HL-60/S4 treated with phorbol 12-myristate 13-acetate at 8.2 ng/mL for 4 days and 3 days (cell line): Measurements from ENCODE around the gene DCDC2C.
"Not testable (repeated sequence)": the region's sequence is repeated elsewhere in the genome, so short reads cannot be mapped to it uniquely, and the experiment has no call there.

Source experiments
- in situ Hi-C: fragments of 300-500 bp; cut with MboI; formaldehyde crosslinking; loops from 2 replicates; pipeline ENCODE4 v1.15.0; 2022; ENCODE audit warnings: low sequenced_read_pairs

Gene DCDC2C

DNA sequence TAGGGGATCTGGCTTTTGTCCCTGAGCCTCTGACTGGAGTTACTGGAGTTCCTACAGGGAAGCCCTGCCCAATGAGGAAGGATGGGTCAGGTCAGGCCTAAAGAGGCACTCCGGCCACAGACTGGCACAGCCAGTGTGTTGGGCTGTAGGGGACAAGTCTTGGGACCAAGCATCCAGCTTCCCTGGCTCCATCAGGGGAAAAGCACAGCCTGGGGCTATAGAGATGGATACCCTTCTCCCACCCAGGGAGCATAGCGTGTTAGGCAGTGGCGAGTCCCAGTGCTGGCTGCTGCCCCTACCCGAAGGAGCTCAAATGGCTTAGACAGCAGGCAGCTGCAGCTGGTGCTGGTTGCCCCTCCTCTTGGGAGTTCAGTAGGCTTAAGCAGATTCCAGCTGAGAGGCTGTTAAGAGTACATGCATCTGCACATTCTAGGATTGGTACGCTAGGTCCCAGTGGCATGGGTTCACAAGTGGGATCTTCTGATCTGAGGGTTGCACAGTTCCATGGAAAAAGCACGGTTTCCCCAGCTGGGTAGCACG is 111.4 kb downstream of the DCDC2C start:
- in situ Hi-C loops = no loop called here

DNA sequence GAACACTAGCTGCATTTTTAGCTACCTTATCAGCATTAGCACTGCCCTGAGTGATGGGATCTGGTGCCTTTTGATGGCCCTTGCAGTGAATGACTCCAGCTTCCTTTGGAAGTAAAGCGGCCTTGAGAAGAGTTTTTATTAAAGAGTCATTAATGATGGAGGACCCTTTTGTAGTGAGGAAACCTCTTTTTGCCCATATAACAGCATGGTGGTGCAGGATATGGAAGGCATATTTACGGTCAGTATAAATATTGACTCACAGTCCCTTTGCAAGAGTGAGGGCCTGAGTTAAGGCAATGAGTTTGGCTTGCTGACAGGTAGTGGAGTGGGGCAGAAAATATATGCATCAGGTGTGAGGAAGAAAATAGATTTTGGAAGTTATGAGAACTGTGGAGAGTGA is 113.8 kb downstream of the DCDC2C start:
- in situ Hi-C loops = not testable (repeated sequence)

DNA sequence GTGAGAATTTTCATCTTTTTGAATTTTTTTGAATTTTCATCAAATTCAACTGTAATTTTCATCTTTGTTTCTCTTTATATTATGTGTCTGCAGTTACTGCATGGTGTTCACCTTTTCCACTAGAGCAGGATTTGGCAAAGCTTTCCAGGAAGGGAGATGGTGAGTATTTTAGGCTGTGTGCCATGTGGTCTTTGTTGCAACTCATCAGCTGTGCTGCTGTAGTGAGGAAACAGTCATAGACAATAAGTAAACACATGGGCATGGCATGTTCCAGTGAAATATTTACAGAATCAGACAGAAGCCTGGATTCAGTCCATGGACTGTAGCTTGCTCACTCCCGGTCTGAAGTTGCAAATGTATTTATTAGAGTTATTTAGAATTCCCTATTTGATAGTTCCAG is 120.4 kb downstream of the DCDC2C start:
- in situ Hi-C loops = no loop called here

DNA sequence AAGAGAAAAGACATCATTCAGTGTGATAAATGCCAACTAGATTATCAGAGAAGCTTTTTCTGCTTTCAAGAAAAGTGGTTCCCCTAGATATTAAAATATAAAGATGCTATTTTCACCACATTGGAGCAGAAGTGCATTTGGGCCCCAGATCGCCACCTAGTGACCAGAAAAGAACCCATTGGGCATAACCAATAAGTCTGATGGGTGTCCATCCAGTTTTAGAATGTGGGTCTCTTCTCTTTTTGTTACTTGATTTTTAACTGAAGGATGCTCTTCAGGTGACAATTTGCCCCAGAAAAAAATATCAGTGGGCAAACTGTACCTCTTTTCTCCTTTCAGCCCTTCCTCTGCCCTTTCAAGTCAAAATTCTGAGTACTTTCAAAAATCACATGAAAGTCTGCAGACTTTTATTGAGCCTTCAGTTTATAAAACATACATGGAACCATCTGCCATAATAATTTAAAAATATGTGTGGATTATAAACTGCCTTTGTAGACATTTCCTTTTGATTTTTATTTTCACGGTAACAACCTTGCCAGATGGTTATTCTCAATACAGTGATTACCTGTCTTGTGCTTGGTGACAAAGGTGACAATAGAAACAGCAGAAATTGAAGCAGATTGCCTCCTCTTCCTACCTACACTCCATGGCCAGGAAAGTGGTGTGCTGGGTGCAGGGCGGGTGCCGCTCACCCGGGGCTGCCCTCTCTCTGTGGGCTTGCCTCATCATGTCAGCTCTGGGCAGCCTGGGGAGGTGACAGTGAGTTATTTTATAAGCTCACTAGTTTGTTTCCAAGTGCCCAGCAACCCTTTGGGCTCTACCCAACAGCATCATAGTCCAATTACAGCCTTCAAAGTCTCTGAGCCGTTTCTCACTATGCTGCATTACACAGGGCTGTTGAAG is 124.5 kb downstream of the DCDC2C start:
- in situ Hi-C loops = no loop called here

DNA sequence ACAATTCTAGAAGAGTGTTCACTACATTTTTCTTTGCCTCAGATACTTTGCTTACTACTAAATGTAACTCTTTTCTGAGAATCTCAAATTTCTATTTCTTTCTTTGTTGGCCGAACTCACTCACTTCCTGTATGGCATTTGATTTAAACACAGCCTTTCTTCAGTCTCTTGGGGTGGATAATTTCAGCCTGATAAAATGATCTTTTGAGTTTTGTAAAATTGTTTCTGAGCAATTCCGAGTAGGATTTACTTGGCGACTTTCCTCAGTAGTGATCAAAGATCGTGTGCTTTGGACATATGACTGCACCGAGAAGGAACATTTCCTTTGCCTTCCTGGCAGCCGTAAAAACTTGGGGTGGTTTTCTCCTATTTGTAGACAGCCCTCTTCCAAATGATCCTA is 127.4 kb downstream of the DCDC2C start:
- in situ Hi-C loops = no loop called here

DNA sequence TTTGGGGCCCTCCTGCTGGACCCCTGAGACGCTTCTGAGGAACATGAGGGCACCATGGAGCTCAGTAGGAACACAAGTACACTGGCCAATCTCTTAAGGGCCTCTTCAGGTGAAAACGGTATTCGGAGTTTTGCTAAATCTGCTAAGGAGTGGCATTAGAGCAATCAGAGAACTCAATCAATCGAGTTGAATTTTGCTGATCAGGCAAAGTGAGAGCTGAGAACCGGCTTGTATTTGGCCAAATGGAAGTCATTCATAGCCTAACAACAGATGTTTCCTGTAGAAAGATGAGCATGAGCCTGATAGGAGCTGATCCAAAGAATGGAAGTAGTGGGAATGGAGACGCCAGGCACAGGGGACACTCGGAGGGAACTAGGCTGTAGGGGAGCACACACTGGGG is 133.7 kb downstream of the DCDC2C start:
- in situ Hi-C loops = no loop called here

DNA sequence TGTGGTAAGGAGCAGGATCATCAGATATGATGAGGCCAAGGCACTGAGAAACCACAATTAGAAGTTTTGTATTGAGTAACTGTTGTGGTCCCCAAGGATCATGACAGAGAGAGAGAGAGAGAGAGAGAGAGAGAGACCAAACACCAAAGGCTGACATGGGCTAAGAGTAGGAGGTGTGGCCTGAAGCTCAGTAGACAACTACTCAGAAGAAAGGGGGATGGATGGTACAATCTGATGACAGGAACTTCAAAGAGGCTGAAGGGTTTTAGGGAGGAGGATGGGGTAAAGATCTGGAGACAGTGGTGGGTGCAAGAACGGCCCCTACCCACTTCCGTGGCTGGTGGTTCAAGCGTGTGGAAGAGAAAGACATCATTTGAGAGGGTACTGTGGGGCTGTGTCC is 135.0 kb downstream of the DCDC2C start:
- in situ Hi-C loops = no loop called here

DNA sequence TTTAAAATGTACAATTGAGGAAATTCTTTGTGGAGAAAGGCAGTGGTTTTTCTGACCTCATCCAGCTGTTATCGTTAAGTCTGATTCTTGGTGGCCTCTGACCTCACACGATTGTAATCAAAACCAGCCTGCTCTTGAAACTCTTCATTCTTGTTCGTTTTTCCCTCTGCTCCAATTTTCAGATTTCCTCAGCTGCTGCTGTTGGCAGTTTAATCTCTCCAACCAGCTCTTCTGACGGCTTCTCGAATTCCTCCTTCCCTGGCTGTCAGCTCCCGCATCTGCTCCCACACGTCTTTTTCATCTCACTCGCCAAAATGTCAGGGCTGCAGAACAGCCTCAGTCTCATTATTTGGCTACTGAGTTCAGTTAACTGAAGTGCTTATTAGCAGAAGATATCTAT is 136.1 kb downstream of the DCDC2C start:
- in situ Hi-C loops = no loop called here

DNA sequence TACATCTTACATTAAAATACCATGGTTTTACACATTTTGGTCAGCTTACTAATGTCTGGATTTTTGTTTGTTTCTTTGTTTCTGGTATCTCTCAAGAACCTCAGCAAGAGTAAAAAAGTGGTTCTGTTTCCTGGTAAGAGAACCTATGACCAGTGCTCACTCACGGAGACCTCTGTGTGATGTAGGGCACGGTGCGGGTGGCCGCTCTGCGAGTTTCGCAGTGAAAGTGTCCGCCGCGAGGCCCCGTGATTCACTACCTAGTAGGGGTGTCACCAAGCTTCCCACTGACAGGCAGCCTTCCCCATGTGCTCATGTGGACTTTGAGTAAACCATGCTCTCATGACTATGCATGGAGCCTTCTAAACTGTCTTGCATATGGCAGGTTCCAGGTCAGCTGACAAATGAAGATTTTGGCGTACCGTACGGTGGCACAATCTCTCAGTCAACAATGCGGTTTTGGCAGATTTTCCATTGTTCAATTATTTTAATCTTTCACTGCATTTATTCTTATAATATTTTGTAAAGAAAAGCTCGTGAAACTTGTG is 137.3 kb downstream of the DCDC2C start:
- in situ Hi-C loops = no loop called here

DNA sequence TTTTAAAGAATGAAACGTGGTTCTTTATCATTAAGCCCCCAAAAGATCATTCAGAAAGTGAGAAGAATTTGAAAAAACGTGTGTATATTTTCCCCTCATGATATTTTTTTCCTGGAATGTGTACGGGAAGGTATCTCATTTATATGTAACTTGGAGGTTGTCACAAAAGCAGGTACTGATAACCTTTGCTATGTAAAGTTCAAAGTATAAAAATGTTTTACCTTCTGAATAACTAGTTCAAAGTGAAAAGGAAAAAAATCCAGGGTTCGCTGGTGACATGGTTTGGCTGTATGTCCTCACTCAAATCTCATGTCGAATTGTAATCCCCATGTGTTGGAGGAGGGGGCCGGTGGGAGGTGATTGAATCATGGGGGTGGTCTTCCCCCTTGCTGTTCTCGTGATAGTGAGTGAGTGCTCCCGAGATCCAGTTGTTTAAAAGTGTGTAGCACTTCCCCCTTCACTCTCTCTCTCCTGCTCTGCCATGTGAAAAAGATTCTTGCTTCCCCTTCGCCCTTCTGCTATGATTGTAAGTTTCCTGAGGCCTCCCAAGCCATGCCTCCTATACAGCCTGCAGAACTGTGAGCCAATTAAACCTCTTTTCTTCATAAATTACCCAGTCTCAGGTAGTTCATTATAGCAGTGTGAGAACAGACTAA is 144.2 kb downstream of the DCDC2C start:
- in situ Hi-C loops = no loop called here

DNA sequence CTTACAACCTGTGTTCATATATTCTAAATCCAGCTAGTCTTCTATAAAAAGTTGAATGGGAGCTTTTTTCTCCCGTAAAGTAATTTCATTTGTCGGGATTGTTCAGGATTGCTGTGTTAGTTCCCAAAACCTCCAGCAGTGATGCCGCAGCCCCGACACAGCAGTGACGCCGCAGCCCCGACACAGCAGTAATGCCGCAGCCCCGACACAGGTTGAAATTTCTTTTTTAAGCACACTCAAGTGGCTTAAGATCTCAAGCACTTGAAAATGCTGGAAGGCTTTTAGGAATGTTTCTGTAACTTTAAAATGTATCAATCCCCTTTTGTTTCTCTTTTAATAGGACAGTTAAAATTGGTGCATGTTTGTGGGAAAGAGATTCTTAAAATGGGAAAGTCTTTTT is 145.4 kb downstream of the DCDC2C start:
- in situ Hi-C loops = no loop called here

DNA sequence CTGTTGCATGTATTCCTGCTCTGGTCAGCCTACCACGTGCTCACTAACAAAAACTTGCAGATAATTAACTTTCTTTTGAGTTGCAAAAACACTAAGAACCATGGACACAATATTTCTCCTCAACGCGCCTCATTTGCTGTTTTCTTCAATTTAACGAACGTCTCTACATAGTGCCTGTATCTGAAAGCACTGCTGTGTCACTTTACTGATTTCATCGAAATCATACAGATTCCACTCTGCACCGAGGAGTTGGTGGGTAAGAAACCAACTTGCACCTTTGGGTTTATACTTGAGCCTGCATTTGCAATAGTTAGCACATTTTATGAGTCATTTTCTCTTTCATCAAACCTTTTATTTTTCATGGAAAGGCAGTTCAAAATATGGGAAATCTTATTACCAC is 145.8 kb downstream of the DCDC2C start:
- in situ Hi-C loops = no loop called here

DNA sequence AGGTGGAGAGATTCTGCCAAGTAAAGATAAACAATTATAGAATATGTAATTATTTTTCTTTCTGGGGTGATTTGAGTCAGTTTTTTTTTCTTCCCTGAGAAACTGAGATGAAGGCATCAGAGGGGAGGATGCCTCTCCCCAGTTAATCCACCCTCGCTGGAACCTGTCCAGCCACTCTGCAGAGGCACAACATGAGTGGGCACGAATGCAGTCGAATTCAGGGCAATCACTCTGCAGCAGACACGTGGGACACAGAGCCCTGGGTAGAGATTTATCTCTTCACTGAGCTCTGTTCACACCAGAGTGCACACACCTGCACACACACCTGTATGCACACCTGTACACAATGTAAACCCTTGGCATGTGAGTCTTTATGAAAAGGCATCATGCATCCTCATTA is 154.2 kb downstream of the DCDC2C start:
- in situ Hi-C loops = no loop called here

DNA sequence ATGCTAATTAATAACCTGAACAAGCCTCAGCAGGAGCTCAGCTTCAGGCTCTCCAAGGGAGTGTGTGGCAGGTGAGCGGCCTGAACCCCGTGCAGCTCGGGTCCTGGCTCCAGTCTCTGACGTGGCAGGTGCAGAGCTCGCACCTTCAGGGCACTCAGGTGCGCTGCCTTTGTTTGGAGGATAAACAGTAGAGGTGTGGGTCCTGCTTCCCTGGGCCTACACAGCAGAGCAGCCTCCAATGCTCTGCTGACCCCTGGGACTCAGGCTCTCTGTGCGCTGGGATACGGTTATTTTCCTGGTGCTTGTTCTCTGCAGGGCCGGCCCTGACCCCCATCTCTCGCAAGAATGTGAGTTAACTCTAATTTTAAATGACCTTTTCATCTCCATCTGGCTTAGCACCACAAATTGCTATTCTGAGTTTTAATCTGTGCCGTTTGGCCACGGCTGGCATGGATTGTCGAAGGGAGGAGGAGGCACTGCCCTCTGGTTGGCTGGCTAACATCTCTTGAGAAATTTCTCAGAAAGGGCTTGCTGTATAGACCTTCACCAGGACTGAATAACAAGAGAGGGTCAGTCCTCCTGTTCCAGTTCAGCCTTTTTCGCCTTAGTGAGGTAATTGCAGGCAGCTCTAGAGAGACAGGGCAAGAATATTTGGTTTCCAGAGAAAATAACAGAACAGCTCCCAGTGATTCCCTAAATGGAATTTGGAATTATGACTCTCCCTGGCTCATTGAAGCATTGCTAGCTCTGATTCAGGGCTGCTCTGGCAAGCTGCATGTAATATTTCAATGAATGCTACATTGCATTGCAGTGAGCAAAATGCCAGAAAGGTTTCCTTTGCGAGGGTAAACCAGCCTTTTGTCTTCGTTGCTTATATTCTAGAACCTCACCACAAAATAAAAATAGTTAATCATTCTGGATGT is 161.8 kb downstream of the DCDC2C start:
- in situ Hi-C loops = no loop called here

DNA sequence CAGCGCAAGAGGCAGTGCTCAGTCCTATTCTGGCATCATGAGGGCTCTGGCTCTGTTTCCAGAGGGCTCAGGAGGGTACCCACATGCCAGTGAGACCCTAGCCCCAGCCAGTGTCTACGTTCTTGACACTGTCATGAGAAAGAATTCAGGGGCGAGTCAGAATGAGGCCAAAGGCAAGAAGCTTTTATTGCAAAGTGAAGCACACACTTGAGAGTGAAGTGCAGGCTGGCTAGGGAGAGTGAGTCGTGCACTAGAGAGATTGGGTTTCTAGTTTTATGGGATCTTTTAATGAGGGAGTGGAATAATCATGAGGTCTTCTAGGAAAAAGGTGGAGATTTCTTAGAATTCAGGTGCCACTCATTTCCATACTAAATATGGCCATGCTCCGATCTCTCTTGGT is 164.1 kb downstream of the DCDC2C start:
- in situ Hi-C loops = no loop called here

DNA sequence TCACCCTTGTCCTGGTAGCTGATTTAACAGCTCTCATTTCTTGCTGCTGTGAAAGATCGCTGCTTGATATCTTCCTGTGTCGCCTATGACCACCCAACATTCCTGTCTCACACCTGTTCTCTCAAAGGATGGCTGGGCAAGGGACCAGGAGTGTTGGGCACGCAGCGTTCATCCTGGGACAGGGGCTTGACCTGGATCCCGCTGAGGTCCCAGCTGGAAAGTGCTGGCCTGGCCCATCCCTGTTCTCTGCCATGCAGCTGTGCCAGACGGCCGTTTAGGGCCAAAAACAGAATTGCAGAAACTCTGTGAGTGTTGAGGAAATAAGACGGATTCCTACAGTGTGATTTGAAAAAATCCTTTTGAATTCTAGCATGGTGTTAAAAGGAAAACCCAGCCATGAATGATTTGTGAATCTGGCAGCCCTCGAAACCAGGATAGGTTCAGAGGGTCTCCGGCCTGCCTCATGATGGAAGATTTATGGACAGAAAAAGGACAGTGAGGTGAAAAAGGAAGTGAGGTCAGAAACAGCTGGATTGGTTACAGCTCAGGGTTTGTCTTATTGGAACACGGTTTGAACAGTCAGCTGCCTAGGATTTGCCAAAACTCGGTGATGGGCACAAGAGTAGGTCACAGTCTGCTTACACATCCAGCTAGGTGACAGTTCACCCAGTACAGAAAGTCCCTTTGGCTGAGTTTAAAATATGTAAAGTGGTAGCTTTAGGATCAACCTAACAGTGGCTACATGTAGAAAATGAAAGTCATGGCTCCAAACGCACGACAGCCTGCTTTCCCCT is 164.8 kb downstream of the DCDC2C start:
- in situ Hi-C loops = no loop called here

DNA sequence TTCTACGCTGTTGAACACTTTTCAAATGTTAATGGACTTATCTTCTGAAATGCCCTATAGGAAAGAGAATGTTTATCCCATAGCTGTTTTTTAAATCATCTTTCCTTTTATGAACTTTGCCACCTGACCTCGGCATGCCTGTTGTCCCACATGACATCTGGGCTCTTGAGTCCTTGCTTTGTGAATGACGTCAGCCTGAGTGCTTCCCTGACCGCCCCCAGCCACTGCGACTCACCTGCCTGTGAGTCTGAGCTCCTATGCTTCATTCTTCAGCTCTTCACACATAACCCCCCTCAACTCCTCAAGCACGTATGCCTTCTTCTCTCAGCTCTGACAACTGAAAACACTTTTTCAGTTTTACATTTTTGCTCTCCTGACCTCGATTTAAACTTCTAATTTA is 166.8 kb downstream of the DCDC2C start:
- in situ Hi-C loops = no loop called here

DNA sequence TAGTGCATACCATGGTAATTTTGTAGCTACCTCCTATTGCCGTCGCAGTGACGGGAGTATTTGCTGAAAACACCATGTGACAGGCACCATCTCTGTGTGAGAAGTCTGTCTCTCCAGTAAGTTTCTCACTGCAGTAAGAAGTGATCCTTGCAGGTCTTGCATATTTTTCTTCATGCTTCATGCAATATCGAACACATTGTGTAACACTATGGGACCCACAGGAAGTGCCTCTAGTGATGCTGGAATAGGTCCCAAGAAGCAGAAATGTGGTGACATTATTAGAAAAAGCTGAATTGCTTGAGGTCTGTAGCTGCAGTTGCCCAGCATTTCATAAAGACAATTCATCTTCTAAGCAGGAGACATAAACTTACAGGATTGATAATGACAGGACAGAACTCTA is 167.6 kb downstream of the DCDC2C start:
- in situ Hi-C loops = no loop called here

DNA sequence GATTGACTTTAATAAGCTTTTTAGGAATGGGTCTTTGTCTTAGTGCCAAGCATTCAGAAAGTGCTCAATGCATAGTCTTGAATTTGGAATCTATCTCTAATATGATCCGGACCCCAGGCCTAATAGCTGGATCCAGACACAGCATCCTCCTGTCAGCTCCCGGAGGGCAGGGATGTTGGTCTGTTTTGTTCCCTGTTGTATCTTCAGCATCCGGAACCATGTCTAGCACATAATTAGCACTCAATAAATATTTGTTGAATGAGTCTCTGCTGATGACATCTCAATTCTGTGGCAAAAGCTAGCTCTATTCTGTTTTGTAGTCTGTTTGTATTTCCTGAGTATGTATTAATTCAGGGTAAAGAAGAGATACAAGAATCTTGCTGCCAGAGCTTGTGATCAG is 169.1 kb downstream of the DCDC2C start:
- in situ Hi-C loops = no loop called here

DNA sequence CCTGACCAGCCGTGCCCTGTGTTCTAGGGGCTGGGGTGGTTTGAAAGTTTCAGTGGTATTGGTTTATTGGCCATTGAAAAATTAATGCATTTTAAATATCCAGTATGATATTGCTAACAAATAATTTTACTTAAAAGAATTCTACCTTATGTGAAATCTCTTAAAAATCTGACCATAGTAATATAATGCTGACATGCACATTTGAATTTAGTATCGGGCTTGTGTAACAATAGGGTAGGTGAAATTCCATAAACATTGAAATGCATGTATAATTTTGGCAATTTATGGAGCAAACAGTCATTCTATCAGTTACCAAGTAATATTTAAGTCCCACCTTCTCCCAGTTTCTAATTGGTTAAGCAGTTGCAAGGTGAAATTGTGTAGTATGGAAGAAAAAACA is 170.5 kb downstream of the DCDC2C start:
- in situ Hi-C loops = no loop called here
